Cardiac muscle cell (in vitro differentiated cells and primary cell): ENCODE measurements around the gene TMOD1. TPM values are rescaled to one million over a fixed set of nuclear protein-coding genes. Genes with fewer than 3 reads are reported as not detected.

Experiments used
- DNase-seq, 2 donors: peaks; one replicate each; pipeline versions ENCODE4 v3.0.0 to v3.0.0-alpha.2; 2010 to 2017; ENCODE audit warnings: low read depth in 1 of 2, low spot score in 1 of 2
- H3K27ac ChIP-seq: fragments of 200-600 bp; sonication (generic); 2 replicates; pipeline ENCODE4 v1.5.1; 2016
- H3K27me3 ChIP-seq: fragments of 200-600 bp; sonication (generic); 2 replicates; pipeline ENCODE4 v1.6.0; 2016; ENCODE audit warnings: control low read depth
- H3K36me3 ChIP-seq: fragments of 200-600 bp; sonication (generic); 2 replicates; pipeline ENCODE4 v1.5.1; 2016; ENCODE audit warnings: control low read depth
- H3K4me1 ChIP-seq: fragments of 200-600 bp; sonication (generic); 2 replicates; pipeline ENCODE4 v1.8.1; 2017; ENCODE audit warnings: low read depth, mild to moderate bottlenecking, mixed run types
- H3K4me3 ChIP-seq: fragments of 200-600 bp; sonication (generic); 2 replicates; pipeline ENCODE4 v1.5.1; 2016; ENCODE audit warnings: mild to moderate bottlenecking
- H3K9me3 ChIP-seq: fragments of 200-600 bp; sonication (generic); 2 replicates; pipeline ENCODE4 v1.5.1; 2017; ENCODE audit warnings: low read depth, mild to moderate bottlenecking, control low read depth
- polyA plus RNA-seq: library from polyadenylated mRNA; unstranded; fragments of >200 nt; fragmentation: Nextera tagmentation; extraction: Ambion mirVana; gene quantifications from 2 replicates; pipeline ENCODE4 v1.2.1, GENCODE V29; 2016
- total RNA-seq: library from RNA; depleted of rRNA; stranded (reverse); fragments of >200 nt; gene quantifications from 2 replicates; pipeline ENCODE4 v1.2.3, GENCODE V29; 2016
- TF ChIP-seq, protein P1 (sequence below): IDR thresholded peaks from 2 replicates; pipeline ENCODE4 v1.5.1; 2012; ENCODE audit warnings: low read depth, mild to moderate bottlenecking, low read length

The TMOD1 gene
- total and polyA plus RNA-seq, 2 experiments from 2014 or later = 75.7 to 168 TPM

DNA sequence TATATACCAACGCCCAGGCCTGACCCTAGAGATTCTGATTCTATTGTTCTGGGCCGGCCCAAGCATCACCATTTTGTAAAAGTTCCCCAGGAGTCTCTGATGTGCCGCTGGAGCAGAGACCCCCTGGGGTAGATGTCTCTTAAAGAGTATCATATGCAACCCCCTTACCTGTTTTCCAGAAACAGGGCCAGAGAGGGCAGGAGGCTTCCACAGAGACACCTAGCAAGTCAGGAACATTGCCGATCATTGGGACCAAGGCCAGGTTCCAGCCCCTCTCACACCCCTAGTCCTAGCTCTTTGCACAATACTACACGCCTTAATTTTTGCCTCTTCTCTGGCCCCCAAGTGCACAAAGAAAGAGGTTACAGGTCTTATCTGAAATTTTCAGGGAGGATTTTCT, 63.8 kb downstream of the TMOD1 start:
- H3K9me3 ChIP-seq = no peaks in the 10 kb centered on the region
- H3K27me3 ChIP-seq = no peaks in the 10 kb centered on the region
- H3K4me1 ChIP-seq = no peaks in the 10 kb centered on the region
- H3K27ac ChIP-seq = no peak overlapping the region
- DNase-seq = no peak
- peaks cover 53% of the 10 kb centered on the region for H3K36me3 ChIP-seq
- no peak overlapping the region for H3K4me3 ChIP-seq
- TF ChIP-seq, protein P1, sequence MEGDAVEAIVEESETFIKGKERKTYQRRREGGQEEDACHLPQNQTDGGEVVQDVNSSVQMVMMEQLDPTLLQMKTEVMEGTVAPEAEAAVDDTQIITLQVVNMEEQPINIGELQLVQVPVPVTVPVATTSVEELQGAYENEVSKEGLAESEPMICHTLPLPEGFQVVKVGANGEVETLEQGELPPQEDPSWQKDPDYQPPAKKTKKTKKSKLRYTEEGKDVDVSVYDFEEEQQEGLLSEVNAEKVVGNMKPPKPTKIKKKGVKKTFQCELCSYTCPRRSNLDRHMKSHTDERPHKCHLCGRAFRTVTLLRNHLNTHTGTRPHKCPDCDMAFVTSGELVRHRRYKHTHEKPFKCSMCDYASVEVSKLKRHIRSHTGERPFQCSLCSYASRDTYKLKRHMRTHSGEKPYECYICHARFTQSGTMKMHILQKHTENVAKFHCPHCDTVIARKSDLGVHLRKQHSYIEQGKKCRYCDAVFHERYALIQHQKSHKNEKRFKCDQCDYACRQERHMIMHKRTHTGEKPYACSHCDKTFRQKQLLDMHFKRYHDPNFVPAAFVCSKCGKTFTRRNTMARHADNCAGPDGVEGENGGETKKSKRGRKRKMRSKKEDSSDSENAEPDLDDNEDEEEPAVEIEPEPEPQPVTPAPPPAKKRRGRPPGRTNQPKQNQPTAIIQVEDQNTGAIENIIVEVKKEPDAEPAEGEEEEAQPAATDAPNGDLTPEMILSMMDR = no peak

DNA sequence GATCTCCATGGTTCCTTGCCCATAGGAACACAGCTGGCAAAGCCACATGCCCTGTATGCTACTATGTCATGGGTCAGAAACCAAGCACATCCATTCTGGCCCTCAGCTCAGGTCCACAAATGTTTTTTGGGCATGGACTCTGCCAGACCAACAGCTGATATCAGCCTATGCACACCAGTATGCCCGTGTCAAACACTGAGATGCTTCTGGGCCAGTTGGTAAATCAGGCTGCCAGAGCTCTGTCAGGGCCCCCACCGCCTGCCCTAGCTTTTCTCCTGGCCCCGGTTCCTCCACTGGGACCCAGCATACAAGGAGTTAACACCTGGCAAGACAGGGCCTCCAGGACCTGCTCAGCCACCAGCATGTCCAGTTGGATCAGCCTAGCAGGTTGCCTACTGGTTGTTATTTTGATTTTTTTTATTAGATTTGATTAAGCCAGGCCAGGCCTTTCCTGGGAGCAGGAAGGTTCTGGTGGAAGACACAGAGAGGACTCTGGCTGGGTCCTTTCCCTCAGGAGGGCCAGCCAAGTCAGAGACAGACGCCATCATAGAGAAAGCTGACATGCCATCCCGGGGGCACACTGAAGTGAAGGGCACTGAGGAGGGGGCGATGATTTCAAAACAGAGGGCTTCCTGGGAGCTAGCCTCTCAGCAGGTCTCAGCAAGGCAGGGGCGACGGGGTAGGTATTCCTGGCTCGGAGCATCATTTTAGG, 65.9 kb downstream of the TMOD1 start:
- no peaks in the 10 kb centered on the region for H3K4me1 ChIP-seq

DNA sequence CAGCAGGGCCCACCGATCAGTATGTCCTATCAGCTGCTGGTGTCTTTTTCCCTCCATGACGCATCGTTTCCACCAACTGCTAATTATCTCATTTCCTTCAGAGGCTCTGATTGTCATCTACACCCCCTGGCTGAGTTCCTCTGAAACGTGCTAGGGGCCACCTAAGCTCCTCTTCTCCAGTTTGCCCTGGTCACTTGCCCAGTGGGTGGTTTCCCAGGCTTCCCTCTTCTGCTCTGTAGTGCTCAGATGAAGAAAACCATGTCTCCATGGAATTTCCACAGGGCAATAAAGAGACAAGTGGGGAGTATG, 66.4 kb downstream of the TMOD1 start:
- no peaks in the 10 kb centered on the region for H3K9me3 ChIP-seq
- no peaks in the 10 kb centered on the region for H3K27me3 ChIP-seq
- H3K36me3 ChIP-seq = peaks cover 66% of the 10 kb centered on the region
- no peak overlapping the region for H3K4me3 ChIP-seq
- H3K4me1 ChIP-seq = no peaks in the 10 kb centered on the region
- TF ChIP-seq, protein P1 = no peak
- no peak for DNase-seq
- no peak overlapping the region for H3K27ac ChIP-seq

More for the DNA sequence above, 65.9 kb downstream of the TMOD1 start:
- Histone ChIP-seq H3K27ac (no peak overlapping the region), H3K9me3 (no peaks in the 10 kb centered on the region), H3K27me3 (no peaks in the 10 kb centered on the region), H3K4me3 (no peak overlapping the region), H3K36me3 (peaks cover 64% of the 10 kb centered on the region)
- TF ChIP-seq, protein P1 = no peak
- DNase-seq = no peak

DNA sequence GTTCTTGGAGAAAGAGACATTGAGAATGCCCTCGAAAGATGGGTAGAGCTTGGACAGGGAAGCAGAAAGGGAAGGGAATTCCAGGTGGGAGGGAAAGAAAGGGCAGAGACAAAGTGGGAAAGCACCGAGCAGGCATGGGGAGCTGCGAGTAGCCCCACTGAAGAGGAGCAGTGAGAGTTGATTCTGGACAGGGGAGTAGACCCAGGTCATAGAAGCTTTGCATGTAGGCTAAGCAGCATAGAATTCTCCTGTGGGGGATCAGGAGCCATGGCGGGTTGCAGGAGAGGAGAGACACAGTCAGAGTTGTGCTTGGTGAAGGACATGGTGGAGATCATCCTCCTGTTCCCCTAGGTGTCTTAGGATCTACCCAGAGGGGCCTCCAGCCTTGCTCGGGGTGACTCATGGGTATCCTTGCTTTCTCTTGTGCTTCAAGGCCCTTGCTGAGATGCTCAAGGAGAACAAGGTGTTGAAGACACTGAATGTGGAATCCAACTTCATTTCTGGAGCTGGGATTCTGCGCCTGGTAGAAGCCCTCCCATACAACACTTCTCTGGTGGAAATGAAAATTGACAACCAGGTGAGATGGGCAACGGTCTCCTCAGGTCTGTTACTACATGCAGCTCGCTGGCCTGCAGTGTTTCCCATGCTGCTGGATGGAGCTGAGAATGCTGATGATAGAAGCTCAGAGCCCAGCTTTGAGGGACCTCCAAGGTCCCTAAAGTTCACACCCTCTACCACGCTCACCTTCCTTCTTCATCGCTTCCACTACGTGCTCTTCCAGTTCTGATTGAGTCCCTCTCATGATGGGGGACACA, 67.2 kb downstream of the TMOD1 start:
- DNase-seq = no peak
- TF ChIP-seq, protein P1 = no peak
- Histone ChIP-seq H3K4me3 (no peak overlapping the region), H3K36me3 (peaks cover 66% of the 10 kb centered on the region), H3K4me1 (no peaks in the 10 kb centered on the region), H3K27ac (no peak overlapping the region), H3K9me3 (no peaks in the 10 kb centered on the region), H3K27me3 (no peaks in the 10 kb centered on the region)

DNA sequence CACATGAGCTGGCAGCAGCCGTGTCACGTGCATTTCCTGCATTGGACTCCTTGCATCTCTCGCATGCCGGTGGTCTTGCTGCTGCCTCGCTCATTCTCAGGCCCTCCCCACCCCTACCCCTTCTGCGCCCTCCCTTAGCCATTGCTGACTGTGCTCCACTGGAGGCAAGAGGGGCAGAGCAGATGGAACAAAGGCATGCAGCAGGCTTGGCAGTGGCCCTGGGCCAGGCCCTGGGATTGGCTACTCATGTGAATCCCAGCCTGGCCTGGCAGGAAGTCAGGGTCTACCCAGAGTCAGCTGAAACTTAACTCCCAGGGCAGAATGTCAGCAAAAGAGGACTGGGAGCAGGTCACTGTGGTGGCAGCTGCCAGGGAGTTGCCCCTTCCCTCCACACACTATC, 69.4 kb downstream of the TMOD1 start:
- Histone ChIP-seq H3K27me3 (no peaks in the 10 kb centered on the region), H3K36me3 (peaks cover 50% of the 10 kb centered on the region), H3K4me1 (no peaks in the 10 kb centered on the region), H3K27ac (no peak overlapping the region), H3K4me3 (no peak overlapping the region), H3K9me3 (no peaks in the 10 kb centered on the region)
- TF ChIP-seq, protein P1 = no peak
- no peak for DNase-seq
